ENCODE measurements around the gene SDF4.

- no peak for TF ChIP-seq CTBP1 (IDR thresholded peaks at IDR 0.05; ENCODE audit: borderline replicate concordance)
- no peak for TF ChIP-seq SP1 (IDR thresholded peaks at IDR 0.05)
- no peak for TF ChIP-seq LEF1 (IDR thresholded peaks at IDR 0.05; ENCODE audit: borderline replicate concordance)
- TF ChIP-seq BHLHE40 (IDR thresholded peaks at IDR 0.05; ENCODE audit: borderline replicate concordance), result no peak
- no peak for TF ChIP-seq ARNT (IDR thresholded peaks at IDR 0.05)
These were observed 16.6 kb downstream of the SDF4 start for GRCh38 chr1:1215080-1215676.
